ENCODE measurements around the gene PACRG. TPM values are rescaled to one million over a fixed set of nuclear protein-coding genes. Genes with fewer than 3 reads are reported as not detected.

The PACRG gene
- total RNA-seq, 1 experiment from 2014 or later = 0.44 TPM

- TF ChIP-seq NR1H2 (CRISPR knock-in tag; IDR thresholded peaks at IDR 0.05) (no peak), EMX1 (CRISPR knock-in tag; IDR thresholded peaks at IDR 0.05) (no peak), ZNF263 (CRISPR knock-in tag; IDR thresholded peaks at IDR 0.05; ENCODE audit: low read depth) (no peak), ZBTB21 (CRISPR knock-in tag; IDR thresholded peaks at IDR 0.05; ENCODE audit: borderline replicate concordance) (no peak), ELF4 (CRISPR knock-in tag; IDR thresholded peaks at IDR 0.05; ENCODE audit: low read depth) (no peak), HMGXB4 (CRISPR knock-in tag; IDR thresholded peaks at IDR 0.05) (no peak), SP1 (CRISPR knock-in tag; conservative IDR thresholded peaks at IDR 0.05) (no peak)
- TF ChIP-seq, protein P1, sequence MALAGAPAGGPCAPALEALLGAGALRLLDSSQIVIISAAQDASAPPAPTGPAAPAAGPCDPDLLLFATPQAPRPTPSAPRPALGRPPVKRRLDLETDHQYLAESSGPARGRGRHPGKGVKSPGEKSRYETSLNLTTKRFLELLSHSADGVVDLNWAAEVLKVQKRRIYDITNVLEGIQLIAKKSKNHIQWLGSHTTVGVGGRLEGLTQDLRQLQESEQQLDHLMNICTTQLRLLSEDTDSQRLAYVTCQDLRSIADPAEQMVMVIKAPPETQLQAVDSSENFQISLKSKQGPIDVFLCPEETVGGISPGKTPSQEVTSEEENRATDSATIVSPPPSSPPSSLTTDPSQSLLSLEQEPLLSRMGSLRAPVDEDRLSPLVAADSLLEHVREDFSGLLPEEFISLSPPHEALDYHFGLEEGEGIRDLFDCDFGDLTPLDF (CRISPR knock-in tag; IDR thresholded peaks at IDR 0.05) = no peak
- TF ChIP-seq, protein P2, sequence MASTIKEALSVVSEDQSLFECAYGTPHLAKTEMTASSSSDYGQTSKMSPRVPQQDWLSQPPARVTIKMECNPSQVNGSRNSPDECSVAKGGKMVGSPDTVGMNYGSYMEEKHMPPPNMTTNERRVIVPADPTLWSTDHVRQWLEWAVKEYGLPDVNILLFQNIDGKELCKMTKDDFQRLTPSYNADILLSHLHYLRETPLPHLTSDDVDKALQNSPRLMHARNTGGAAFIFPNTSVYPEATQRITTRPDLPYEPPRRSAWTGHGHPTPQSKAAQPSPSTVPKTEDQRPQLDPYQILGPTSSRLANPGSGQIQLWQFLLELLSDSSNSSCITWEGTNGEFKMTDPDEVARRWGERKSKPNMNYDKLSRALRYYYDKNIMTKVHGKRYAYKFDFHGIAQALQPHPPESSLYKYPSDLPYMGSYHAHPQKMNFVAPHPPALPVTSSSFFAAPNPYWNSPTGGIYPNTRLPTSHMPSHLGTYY (CRISPR knock-in tag; IDR thresholded peaks at IDR 0.05) = no peak
Measured at GRCh38 chr6:163095401-163095800, 367.6 kb downstream of the PACRG start (continued).

DNA sequence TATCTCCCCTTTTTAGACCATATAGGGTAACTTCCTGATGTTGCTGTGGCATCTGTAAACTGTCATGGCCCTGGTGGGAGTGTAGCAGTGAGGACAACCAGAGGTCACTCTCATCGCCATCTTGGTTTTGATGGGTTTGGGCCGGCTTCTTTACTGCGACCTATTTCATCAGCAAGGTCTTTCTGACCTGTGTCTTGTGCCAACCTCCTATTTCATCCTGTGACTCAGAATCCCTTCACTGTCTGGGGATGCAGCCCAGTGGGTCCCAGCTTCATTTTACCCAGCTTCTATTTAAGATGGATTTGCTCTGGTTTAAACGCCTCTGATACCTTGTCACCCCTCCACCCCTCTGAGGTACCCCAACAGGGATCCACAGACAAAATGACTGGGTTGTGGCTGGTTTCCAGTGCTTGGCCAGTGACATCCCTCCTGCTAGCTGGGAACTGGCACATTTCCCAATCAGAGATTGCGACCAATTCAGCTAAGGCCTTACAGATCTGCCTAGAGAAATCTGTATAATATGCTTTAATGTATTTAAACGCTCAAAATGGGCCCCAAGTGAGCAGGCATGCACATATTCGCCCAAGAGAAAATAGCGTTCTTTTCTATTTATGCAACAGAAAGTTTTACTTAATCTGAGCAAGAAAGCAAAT is 371.2 kb downstream of the PACRG start:
- ChIA-PET POLR2A (no interaction called here), CTCF (interaction anchor here (1.1 kb wide), 1 partner anchor 21 kb away, joined by 3 read pairs; no protein-coding TSS in a partner anchor)
- DNase-seq (ENCODE audit: low spot score) (no peak), ATAC-seq (no peak)
- no peak for TF ChIP-seq ARID4B (CRISPR knock-in tag; IDR thresholded peaks at IDR 0.05; ENCODE audit: borderline replicate concordance)
- Mint-ChIP-seq H3K4me3 (no peak overlapping the region), H3K36me3 (peaks cover 22% of the 10 kb centered on the region), H3K9me3 (peaks cover 26% of the 10 kb centered on the region), H3K4me1 (peaks cover 61% of the 10 kb centered on the region), H3K27me3 (ENCODE audit: low read depth) (peaks cover 8% of the 10 kb centered on the region; the same call in 1 of the 2 replicates), H3K27ac (no peak overlapping the region)

DNA sequence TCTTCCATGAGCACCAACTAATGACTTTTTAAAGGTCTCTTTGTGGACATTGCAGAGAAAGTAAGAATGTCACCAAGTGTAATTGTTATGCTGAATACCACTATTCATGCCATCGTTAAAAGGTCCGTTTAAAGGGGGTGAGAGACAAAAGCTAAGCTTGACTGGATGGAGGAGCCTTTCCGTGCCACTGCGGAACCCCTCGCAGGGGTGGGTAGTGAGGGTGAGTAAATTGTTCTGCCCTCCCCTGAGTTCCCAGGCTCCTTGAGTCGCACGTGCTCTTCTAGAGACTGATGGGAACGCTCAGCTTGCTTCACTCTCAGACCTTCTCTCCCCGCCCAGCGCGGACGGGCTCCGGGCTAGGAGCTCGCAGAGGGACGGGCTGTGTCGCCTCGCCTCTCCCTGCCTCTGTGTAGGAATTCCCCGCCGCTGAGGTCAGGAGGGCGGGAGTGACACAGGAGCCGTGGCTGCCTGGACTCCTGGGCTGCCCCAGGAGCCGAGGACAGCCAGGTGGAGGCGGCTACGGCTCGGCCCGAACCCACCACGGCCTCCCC is 371.9 kb downstream of the PACRG start:
- Mint-ChIP-seq H3K27me3 (ENCODE audit: low read depth) (peaks cover 8% of the 10 kb centered on the region; the same call in 1 of the 2 replicates), H3K36me3 (peaks cover 22% of the 10 kb centered on the region), H3K9me3 (peaks cover 33% of the 10 kb centered on the region), H3K27ac (peak overlapping the region; percentile 11; the same call in 1 of the 2 replicates), H3K4me1 (peaks cover 54% of the 10 kb centered on the region), H3K4me3 (no peak overlapping the region)
- peak; percentile 71 for DNase-seq (ENCODE audit: low spot score)
- ATAC-seq = peak; percentile 85
- ChIA-PET CTCF (interaction anchor here (1.1 kb wide), 1 partner anchor 21 kb away, joined by 3 read pairs; no protein-coding TSS in a partner anchor), POLR2A (interaction anchor here (0.8 kb wide), 1 partner anchor 14 kb away, joined by 3 read pairs; no protein-coding TSS in a partner anchor)
- TF ChIP-seq NR2C2 (CRISPR knock-in tag; IDR thresholded peaks at IDR 0.05) (0 out of 2 replicates have a peak, but pooled peaks have one; percentile 25), CBFB (CRISPR knock-in tag; IDR thresholded peaks at IDR 0.05; ENCODE audit: low read depth) (peak; percentile 86; the same call in 1 of the 2 replicates), SOX15 (CRISPR knock-in tag; IDR thresholded peaks at IDR 0.05) (no peak), FOXK1 (CRISPR knock-in tag; IDR thresholded peaks at IDR 0.05) (peak; percentile 47; the same call in 1 of the 2 replicates), ETV6 (CRISPR knock-in tag; IDR thresholded peaks at IDR 0.05) (peak; percentile 29; the same call in 1 of the 2 replicates)
- TF ChIP-seq, protein P3, sequence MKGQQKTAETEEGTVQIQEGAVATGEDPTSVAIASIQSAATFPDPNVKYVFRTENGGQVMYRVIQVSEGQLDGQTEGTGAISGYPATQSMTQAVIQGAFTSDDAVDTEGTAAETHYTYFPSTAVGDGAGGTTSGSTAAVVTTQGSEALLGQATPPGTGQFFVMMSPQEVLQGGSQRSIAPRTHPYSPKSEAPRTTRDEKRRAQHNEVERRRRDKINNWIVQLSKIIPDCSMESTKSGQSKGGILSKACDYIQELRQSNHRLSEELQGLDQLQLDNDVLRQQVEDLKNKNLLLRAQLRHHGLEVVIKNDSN (CRISPR knock-in tag; IDR thresholded peaks at IDR 0.05) = peak; percentile 51; the same call in 1 of the 2 replicates
- TF ChIP-seq, protein P4, sequence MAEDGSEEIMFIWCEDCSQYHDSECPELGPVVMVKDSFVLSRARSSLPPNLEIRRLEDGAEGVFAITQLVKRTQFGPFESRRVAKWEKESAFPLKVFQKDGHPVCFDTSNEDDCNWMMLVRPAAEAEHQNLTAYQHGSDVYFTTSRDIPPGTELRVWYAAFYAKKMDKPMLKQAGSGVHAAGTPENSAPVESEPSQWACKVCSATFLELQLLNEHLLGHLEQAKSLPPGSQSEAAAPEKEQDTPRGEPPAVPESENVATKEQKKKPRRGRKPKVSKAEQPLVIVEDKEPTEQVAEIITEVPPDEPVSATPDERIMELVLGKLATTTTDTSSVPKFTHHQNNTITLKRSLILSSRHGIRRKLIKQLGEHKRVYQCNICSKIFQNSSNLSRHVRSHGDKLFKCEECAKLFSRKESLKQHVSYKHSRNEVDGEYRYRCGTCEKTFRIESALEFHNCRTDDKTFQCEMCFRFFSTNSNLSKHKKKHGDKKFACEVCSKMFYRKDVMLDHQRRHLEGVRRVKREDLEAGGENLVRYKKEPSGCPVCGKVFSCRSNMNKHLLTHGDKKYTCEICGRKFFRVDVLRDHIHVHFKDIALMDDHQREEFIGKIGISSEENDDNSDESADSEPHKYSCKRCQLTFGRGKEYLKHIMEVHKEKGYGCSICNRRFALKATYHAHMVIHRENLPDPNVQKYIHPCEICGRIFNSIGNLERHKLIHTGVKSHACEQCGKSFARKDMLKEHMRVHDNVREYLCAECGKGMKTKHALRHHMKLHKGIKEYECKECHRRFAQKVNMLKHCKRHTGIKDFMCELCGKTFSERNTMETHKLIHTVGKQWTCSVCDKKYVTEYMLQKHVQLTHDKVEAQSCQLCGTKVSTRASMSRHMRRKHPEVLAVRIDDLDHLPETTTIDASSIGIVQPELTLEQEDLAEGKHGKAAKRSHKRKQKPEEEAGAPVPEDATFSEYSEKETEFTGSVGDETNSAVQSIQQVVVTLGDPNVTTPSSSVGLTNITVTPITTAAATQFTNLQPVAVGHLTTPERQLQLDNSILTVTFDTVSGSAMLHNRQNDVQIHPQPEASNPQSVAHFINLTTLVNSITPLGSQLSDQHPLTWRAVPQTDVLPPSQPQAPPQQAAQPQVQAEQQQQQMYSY (CRISPR knock-in tag; IDR thresholded peaks at IDR 0.05) = no peak
- TF ChIP-seq, protein P5, sequence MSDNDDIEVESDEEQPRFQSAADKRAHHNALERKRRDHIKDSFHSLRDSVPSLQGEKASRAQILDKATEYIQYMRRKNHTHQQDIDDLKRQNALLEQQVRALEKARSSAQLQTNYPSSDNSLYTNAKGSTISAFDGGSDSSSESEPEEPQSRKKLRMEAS (CRISPR knock-in tag; IDR thresholded peaks at IDR 0.05) = peak; percentile 93
